Keratinocyte (primary cell): ENCODE results near the gene UNKL.

Source experiments
- CTCF ChIP-seq, 3 experiments: IDR thresholded peaks in 1 of 3; conservative IDR thresholded peaks in 1 of 3; optimal IDR thresholded peaks in 1 of 3; 2 replicates in 2 of 3; 3 replicates in 1 of 3; pipeline versions ENCODE3 to v1.5.1; 2011; ENCODE audit warnings: low read length in 3 of 3, mild to moderate bottlenecking in 3 of 3, moderate library complexity in 2 of 3, control low read depth in 1 of 3, inconsistent platforms in 1 of 3; ENCODE audit not compliant: insufficient read depth in 2 of 3; ENCODE audit errors: extremely low read depth in 1 of 3
- EZH2 ChIP-seq: IDR thresholded peaks from one replicate; pipeline ENCODE4 v1.6.1; 2012; ENCODE audit warnings: inconsistent platforms, mild to moderate bottlenecking, low read length, moderate library complexity

DNA sequence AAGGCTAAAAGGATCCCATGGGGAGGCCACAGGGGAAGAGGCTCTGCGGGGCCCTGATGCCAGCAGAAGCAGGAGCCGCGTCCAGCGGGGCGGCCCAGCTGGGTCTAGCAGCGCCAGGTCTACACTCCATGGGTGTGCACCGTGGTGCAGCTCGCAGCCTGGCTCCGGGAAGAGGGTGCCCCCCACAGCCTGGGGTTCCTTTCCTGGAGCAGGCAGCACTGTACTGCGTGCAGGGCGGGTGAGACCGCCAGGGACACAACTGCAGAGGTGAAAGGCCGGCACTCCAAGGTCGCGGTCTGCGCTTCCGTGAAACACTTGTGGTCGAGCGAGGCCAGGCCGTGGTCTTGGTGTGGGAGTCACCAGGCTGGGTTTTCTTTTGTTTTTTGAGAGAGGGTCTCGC, 36.3 kb upstream of the UNKL start:
- TF ChIP-seq CTCF (optimal IDR thresholded peaks at IDR 0.05 in 1 of 3, IDR thresholded peaks at IDR 0.05 in 1 of 3, conservative IDR thresholded peaks at IDR 0.05 in 1 of 3; ENCODE audit: extremely low read depth in 1 of 3, insufficient read depth in 2 of 3, low read length in 3 of 3), result no peak
- TF ChIP-seq EZH2, result no peak
